ENCODE measurements around the gene AQP9.
"Not testable (repeated sequence)": the region's sequence is repeated elsewhere in the genome, so short reads cannot be mapped to it uniquely, and the experiment has no call there.

The AQP9 gene

DNA sequence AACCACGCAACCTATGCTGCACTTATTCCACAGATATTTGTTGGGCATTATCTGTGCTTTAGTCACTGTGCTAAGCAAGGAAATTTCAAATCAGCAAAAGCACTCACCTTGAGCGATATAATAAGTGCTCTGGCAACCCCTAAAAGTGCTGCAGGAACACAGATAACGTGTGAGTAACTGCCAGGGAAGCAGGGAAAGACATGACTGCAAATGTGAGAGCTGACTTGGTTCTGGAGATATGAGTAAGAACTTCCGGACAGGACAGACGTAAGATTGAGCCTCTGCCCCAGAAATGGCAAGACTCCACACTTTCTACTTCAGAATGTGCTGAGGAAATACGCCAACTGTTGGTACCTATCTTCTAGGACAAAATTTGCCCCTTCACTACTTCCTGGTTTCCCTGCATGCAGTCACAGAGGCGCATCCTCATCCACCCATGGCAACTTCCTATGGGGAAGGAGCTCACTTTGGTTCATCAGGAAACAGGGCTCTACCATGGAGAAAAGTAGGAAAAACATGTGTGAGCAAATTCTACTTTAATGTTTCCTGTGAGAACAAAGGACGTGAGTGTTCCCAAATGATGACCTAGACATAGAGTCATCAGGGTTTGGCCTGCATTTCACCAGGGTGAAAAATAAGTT is 41.7 kb downstream of the AQP9 start:
- DNase-seq (ENCODE audit: low read depth in 2 of 2) = no peak

GRCh38 chr15:58182460-58183163 is 44.4 kb downstream of the AQP9 start:
- DNase-seq (ENCODE audit: low read depth in 2 of 2) = no peak

- DNase-seq (ENCODE audit: low read depth in 2 of 2) = no peak
Measured at GRCh38 chr15:58185439-58185838, 47.3 kb downstream of the AQP9 start.

GRCh38 chr15:58189148-58189811 is 51.1 kb downstream of the AQP9 start:
- DNase-seq (ENCODE audit: low read depth in 2 of 2) = no peak

DNA sequence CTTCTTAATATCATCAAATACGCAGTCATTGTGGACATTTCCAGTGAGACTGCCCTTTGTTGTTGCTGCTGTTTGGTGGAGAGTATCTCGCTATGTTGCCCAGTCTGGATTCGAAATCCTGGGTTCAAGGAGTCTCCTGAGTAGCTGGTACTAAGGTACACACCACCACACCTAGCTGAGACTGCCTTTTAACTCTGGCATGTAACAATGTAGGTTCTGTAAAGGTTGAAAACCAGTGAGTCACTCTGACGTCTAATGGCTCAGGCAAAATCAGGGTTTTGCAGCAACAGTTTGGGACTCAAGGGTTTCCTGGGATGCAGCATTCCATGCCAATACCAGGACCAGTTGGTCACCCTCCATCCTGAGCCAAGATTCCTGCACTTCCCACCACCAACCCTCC is 52.2 kb downstream of the AQP9 start:
- no peak for DNase-seq (ENCODE audit: low read depth in 2 of 2)

GRCh38 chr15:58193636-58194035 is 55.5 kb downstream of the AQP9 start:
- DNase-seq (ENCODE audit: low read depth in 2 of 2) = not testable (repeated sequence)

DNA sequence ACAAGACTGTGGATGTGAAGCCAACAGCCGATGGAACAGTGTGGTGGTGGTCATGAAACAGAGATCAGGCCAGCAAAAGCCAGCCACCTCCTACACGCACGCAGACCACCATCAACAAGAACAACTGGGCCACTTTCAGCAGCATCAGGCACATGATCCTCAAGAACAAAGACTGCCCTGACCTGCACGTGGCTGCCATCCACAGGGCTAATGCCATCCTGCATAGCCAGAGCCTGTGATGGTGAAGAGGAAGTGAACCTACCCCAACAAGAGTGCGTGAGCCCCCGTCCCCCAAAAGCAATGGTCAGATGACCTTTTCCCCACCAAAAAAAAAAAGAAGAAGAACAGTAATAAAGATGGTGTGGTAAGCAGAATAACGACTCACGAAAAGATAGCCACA is 62.6 kb downstream of the AQP9 start:
- no peak for DNase-seq (ENCODE audit: low read depth in 2 of 2)

DNA sequence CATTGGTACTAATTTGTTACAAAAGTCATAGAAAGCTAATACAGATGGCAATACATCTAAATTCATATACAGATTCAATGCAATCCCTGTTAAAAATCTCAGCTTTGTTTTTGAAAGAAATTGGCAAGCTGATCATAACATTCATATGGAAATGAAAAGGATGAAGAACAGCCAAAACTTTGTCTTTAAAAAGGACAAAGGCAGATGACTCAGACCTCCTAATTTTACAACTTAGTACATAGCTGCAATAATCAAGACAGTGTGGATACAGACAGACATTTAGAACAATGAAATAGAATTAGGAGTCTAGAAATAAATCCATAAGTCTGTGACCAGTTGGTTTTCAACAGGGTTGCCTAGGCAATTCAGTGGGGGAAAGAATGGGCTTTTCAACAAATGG is 63.3 kb downstream of the AQP9 start:
- DNase-seq (ENCODE audit: low read depth in 2 of 2) = no peak

GRCh38 chr15:58203537-58203936 is 65.4 kb downstream of the AQP9 start:
- DNase-seq (ENCODE audit: low read depth in 2 of 2) = no peak

DNA sequence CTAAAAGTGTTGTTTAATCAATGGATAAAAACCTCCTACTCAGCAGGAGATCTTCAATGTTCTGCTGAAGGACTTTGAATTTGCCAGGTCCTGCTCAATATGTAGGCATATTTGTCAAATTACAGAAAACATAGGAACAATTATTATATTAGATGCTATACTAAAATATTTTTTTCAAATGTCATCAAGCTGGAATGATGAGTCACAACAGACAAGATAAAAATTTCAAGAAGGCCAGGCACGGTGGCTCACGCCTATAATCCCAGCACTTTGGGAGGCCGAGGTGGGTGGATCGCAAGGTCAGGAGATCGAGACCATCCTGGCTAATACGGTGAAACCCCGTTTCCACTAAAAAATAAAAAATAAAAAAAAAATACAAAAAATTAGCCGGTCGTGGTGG is 68.0 kb downstream of the AQP9 start:
- DNase-seq (ENCODE audit: low read depth in 2 of 2) = no peak

DNA sequence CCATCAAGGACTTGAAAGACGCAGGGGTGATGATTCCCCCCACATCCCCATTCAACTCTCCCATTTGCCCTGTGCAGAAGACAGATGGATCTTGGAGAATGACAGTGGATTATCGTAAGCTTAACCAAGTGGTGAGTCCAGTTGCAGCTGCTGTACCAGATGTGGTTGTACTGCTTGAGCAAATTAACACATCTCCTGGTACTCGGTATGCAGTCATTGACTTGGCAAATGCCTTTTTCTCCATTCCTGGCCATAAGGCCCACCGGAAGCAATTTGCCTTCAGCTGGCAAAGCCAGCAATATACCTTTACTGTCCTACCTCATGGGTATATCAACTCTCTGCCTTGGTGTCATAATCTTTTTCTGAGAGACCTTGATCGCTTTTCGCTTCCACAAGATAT is 70.0 kb downstream of the AQP9 start:
- DNase-seq (ENCODE audit: low read depth in 2 of 2) = not testable (repeated sequence)

- not testable (repeated sequence) for DNase-seq (ENCODE audit: low read depth in 2 of 2)
Measured at GRCh38 chr15:58209007-58209481, 70.9 kb downstream of the AQP9 start.

DNA sequence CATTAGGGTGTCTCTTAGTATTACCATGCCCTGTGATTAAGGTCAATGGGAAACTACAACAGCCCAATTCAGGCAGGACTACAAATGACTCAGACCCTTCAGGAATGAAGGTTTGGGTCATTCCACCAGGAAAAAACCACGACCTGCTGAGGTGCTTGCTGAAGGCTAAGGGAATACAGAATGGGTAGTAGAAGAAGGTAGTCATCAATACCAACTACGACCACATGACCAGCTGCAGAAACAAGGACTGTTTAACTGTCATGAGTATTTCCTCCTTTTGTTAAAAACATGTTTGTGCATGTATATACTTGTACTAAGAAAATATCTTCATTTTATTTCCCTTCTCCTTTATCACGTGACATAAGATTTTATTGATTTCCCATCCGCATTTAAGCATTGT is 71.8 kb downstream of the AQP9 start:
- not testable (repeated sequence) for DNase-seq (ENCODE audit: low read depth in 2 of 2)

- no peak for DNase-seq (ENCODE audit: low read depth in 2 of 2)
Measured at GRCh38 chr15:58212909-58213526, 74.8 kb downstream of the AQP9 start.

DNA sequence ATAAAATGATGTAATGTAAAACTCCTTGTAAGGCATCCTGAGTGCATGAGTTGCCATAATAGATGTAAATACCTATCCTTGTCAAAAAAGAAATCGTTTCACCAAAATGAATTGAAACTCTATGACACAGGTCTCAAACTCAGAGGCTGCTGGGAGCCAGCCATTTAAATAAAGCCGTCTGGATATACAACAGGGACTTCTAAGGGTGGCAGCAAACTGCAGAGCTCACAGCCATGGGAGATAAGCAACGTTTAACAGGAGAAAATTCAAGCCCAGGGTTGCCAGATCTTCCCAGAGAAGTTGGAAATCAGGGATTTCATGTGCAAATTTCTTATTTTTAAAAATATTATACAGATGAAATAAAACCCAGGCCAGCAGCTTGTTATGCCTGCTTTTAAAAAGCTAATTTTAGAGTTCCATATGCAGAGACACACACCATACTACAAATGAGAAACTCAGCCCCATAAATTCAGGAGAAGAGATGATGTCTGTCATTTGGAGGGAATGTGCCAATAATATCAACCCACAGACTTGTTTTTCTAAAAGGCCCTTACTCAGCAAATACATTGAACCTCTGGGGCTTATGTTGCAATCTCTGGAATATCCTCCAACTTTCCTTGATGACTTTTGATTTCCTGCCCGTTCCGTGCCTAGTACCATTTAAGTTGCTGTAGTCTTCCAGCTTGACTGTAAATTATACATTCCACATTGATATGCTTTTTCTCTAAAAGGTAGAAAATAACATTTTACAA is 75.6 kb downstream of the AQP9 start:
- DNase-seq (ENCODE audit: low read depth in 2 of 2) = no peak

DNA sequence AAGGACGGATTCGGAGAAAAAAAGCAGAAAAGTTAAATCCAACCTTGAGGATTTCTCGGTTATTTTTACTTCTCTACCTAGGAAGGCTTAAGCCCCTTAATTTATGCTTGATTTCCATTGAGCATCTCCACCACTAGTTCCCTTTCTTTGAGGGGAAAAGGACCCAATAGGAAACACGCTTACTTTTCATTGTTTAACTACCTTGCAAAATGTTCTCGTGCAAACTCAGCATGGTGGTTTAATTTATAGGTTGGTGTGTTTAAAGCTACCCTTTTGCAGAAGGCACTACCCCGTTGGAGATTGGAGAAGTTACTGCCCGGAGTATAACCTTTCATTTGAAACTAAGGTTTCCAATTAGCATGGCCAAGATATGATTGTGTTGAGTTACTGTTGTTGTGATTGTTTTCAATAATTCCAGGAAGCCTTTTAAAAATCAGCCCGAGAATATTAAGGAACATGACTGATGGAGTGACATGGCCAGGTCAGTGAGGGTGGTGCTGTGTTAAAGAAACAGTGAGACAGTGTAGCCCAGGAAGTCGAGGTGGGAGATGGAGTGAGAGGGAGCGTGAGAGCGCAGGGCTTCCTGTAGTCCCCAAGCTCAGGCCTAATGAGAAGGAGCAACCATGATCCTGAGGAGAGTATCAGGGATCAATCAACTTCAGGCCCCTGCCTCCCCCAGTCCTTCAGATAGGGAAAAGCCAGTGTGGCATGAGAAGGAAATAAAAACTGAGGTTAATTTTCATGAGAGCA is 76.6 kb downstream of the AQP9 start:
- DNase-seq (ENCODE audit: low read depth in 2 of 2) = no peak

- no peak for DNase-seq (ENCODE audit: low read depth in 2 of 2)
Measured at GRCh38 chr15:58217460-58217859, 79.3 kb downstream of the AQP9 start.

- no peak for DNase-seq (ENCODE audit: low read depth in 2 of 2)
Measured at GRCh38 chr15:58221591-58222241, 83.5 kb downstream of the AQP9 start.

DNA sequence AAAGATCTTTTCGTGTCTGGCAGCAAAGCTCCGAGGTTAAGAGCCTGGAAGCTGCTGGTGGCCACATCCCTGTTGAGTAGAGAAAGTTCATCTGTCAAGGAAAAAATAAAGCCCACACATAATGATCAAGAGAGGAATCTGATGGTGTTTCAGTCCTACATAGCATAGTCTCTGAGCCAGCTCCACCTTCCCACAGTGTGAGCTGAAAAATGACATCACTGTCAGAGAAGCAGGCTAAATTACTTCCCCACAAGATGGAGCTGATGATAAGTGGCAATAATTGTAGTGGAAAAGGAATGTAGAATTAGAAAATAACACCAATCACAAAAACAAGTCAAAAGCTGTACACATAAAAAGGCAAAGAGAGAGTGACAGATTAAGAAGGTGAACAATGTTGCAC is 84.5 kb downstream of the AQP9 start:
- DNase-seq (ENCODE audit: low read depth in 2 of 2) = no peak

DNA sequence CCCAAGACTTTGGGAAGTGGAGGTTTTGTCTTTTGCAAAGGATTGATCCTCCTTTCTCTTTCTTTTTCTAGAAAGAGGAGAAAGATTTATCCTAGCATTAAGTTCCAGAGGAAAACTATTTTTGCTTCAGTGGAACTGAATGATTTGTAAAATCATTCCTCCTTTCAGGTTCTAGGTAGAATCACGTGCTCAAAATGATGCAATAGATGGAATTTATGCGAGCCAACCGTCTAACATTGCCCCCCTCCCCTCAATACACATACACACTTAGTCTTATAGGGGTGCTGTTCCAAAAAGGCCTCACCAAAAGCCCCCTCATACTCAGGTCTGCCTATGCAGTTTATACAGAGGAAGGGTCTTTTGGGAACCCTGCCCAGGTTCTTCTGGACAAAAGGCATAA is 85.3 kb downstream of the AQP9 start:
- DNase-seq (ENCODE audit: low read depth in 2 of 2) = no peak

GRCh38 chr15:58224068-58224467 is 85.9 kb downstream of the AQP9 start:
- no peak for DNase-seq (ENCODE audit: low read depth in 2 of 2)
